Occipital lobe (tissue), 2 donors: ENCODE measurements around the gene PALS1. TPM values are rescaled to one million over a fixed set of nuclear protein-coding genes. Genes with fewer than 3 reads are reported as not detected.
A peak's percentile ranks its signal among the peaks of the same experiment; 100 is the strongest.

ENCODE experiments used
- DNase-seq: peaks from one replicate; lab custom pipeline; 2025; lab: John Stamatoyannopoulos, UW
- total RNA-seq: library from RNA; depleted of rRNA; stranded (reverse); fragments of >200 nt; gene quantifications from one replicate; pipeline ENCODE4 v1.2.3, GENCODE V29; 2014

Gene PALS1
- 19.8 TPM for total RNA-seq

- DNase-seq, result peak; percentile 40
These were observed at the start of gene PALS1 for GRCh38 chr14:67241411-67242167. Gene PALS1, plus strand, starts transcription at chr14:67241435. Its CDS starts 37,736 bp downstream, at chr14:67279171.

- no peak for DNase-seq
These were observed 49.4 kb upstream of the PALS1 start for GRCh38 chr14:67191768-67192290.

GRCh38 chr14:67192366-67192765 is 48.9 kb upstream of the PALS1 start:
- DNase-seq, result no peak

DNA sequence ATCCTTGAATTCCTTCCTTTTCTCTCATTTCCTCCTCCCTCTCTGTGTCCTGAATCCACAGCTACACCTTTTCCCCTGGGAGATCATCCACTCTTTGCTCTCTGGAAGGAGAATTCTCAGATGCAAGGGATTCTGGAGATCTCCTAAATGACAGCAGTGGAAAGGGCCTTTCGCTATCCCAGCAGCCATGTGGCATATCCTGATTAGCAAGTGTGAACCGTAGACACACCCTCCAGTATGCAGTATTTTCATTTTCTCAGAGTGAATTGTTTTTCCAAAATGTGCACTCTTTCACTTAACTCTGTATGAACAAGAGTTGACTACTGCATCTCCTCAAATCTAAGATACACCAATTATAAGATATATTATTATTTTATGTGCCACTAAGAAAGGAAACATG is 46.0 kb upstream of the PALS1 start:
- no peak for DNase-seq

DNA sequence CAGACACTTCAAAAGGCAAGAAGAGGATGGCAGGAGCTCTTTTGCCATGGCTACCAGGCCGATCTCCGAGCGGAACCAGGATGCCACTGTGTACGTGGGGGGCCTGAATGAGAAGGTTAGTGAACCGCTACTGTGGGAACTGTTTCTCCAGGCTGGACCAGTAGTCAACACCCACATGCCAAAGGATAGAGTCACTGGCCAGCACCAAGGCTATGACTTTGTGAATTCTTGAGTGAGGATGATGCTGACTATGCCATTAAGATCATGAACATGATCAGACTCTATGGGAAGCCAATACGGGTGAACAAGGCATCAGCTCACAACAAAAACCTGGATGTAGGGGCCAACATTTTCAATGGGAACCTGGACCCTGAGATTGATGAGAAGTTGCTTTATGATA is 42.2 kb upstream of the PALS1 start:
- no peak for DNase-seq

DNA sequence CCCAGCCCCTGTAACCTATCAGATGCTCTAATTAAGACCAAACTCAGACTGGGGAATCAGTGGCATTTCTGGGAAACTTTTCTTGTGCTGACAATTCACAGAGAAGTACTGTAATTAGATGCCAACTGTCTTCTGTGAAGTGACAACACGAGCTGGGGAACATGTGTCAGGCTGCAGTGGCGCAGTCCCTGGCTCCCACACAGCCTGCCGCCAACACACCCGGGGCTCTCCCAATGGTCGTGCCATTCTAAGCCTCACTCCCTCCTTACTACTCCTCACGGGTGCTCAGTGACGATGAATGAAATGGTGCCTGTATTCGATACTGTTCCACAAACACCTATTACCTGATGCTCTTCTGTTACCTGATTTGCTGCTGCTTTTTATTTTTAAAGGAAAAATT is 33.4 kb upstream of the PALS1 start:
- DNase-seq, result peak; percentile 1

DNA sequence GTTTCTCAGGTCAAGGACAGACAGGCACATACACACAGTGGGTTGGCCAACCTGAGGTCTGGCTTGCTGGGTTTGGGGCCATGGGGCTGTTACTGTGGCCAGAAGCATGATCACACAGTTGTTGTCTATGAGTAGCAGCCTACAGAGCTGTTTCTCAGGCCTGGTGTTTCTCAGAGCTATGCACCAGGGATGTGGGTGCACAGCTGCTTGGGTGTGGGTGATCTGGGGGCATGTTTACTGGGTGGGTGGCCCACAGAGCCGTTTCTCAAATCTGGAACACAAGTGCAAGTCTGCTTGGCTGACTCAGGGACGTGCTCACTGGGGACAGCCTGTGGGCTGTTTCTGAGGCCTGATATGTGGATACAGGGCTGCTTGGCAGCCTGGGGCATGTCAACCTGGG is 23.1 kb upstream of the PALS1 start:
- no peak for DNase-seq

DNA sequence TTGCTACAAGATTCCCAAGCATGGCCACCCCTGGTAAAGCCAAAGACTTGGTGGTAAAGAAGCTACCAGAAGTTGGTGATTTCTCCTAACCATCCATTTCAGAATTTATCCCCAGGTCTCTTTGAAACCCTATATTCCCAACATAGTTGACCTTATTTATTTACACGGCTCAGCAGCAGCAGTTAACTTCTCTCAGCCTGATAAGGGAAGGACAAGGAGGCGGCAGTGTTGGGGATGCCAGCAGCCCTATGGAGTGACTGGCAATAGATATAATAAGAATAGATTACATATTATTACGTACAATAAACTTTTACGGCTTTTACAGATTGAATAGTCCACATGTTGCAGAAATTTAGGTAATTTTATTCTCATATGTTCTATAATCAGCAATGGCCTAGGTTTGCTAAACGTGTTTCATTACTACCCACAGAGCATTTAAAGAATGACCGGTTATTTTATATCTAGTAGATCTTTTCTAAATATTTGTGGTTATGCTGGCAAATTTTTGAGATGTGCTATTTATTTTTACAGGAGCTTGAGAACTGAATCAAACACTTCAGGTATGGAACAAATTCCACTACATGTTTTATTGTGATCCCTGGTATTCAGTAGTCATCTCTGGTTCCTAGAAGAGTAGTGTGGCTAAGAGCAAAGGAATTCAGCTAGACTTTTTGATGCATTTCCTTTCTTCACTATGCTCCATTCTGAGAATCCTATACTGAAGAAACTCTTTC is 19.8 kb upstream of the PALS1 start:
- no peak for DNase-seq

- DNase-seq, result no peak
These were observed 19.3 kb upstream of the PALS1 start for GRCh38 chr14:67221982-67222328.

DNA sequence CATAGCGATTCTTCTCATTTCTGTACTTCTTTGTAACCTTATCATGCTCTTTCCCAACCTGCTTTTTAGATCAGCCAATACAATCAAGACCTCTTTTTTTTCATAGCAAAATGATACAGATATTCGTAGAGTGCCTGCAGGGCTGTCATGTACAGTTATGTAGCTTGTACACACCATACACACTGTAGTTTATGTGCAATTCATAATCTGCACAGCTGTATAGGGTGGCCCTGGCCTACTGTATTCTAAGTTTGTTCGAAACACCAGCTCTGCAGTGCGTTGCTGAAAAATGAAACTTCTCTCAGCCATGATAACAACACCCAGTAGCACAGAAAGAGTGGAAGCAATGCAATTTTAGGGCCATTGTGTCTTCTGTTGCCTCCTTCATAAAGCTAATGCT is 15.7 kb upstream of the PALS1 start:
- no peak for DNase-seq

DNA sequence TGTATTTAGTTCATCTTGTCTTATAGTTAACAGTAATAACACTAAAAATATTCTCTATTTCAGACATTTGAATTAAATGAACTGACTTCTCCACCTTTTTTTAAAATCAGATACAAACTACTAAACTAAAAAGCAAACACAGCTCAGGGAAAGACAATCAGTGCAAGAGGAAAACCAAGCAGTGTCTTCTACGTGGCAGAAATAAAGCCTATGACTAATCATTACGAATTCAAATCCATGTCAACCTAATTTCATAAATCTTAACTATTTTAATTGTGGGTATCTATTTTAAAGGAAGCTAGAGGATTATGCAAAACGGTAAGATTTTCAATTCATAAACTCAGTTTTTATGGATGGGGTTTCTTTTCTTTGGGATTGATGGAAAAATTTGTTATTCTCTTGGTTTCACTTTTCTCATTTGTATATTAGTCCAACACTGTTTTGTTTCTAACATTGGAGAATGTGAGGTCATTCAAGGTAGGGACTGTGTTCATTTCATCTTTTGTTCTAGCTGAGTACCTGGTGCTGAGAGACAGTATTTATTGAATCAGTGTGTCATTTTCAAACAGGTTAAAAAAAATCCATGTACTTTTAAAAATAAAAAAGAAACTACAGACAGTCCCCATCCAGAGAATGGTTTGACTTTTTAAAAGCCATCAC is 12.8 kb upstream of the PALS1 start:
- no peak for DNase-seq

DNA sequence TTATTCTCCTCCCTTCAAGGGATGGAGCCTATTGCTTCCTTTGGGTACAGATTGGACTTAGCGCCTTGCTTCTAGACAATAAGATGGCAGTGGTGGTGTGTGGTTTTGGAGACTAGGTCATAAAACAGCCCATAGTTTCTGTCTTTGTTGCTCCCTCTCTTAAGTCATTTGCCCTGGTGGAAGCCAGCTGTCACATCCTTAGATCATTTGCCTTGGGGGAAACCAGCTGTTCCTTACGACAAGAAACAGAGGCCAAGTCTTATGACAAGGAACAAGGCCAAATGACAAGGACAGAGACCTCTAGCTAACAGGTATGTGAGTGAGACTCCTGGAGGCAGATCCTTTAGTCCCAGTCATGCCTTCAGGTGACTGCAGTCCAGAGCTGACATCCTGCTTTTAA is 9.2 kb upstream of the PALS1 start:
- no peak for DNase-seq

GRCh38 chr14:67232621-67233020 is 8.6 kb upstream of the PALS1 start:
- DNase-seq, result no peak

DNA sequence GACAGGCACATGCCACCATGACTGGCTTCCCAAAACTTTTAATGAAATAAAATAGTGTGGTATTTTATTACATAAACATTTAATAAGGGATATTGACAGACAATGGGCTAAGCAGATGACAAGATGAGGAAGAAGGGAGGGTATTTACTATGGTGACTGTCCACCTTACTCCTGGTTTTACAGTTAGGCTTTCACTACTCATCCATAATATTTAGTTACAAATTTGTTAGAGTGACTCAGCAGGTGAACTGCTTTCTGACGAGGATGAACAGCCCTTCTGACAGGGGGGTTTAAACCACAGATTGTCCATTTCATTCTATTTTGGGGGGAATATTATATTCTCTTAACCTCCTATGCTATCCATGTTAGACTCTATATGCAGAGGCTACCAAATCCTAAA is 3.6 kb upstream of the PALS1 start:
- no peak for DNase-seq

- DNase-seq, result no peak
These were observed 1.7 kb upstream of the PALS1 start for GRCh38 chr14:67239582-67239981.

DNA sequence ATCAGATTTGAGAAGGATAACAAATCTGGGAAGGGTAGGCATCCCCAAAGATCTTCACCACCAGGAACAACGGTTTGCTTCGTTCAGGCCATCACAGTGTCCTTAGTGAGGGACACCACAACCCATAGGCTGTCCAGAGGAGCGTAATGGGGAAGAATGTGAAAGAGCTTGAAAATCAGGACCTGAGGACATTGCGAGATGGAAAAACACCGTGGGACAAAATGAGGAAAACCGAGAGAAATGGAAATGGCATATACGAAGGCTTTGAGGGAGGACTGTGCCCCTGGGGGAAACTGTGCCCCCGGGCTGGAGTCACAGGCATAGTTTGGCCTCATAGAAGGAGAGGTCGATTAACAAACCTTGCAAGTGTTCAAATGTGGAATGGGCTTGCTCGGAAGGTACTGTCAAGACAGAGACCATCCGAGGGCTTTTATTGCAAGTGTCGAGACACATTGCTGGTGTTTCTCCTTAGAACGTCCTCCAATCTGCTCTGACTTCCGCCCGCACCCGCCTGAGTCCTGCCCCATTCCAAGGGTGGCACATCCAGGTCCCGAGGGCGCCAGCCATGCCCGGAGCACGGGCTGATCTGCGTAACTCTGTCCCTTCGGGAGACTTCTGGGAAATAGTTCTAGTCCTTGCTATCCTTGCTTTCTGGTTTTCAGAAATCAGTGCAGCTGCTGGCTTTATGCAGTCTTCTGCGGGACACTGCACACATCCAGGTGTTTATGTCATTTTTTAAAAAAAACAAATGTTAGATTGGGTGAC is 885 bp upstream of the PALS1 start:
- peak; percentile 11 for DNase-seq

DNA sequence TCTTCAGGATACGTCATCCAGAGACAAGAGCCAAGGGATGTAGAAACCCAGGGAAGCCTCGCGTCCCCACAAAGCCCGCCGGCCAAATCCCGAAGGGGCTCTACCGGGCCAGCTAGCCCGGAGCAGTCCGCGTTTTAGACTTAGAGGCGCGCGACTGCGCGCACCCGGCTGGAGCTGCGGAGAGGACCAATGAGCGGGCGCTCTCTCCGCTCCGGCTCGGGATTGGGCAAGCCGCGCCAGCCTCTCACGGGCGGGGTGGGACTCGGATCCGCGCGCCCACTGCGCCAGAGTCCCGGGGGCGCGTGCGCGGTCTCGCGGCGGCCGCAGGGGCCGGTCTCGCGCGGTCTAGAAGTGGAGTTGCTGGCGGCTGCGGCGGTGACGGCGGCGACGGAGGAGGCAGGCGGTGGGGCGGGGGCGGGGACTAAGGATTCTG is 241 bp upstream of the PALS1 start:
- DNase-seq, result peak; percentile 94

- no peak for DNase-seq
These were observed 859 bp downstream of the PALS1 start for GRCh38 chr14:67242168-67242420.

DNA sequence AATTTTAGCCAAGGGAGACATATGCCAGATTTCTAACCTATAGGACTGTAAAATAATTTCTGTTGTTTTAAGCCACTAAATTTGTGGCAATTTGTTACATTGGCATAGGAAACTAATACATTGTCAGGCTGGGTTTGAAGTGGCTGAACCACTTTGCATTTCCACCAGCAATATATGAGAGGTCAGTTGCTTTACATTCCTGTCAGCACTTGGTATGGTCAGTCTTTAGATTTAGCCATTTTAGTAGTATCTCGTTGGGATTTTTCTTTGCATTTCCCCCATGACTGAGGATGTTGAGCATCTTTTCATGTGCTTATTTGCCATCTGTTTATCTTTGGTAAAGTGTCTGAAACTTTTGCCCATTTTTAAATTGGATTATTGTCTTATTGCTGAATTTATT is 3.9 kb downstream of the PALS1 start:
- no peak for DNase-seq

- no peak for DNase-seq
These were observed 10.5 kb downstream of the PALS1 start for GRCh38 chr14:67251573-67252226.

DNA sequence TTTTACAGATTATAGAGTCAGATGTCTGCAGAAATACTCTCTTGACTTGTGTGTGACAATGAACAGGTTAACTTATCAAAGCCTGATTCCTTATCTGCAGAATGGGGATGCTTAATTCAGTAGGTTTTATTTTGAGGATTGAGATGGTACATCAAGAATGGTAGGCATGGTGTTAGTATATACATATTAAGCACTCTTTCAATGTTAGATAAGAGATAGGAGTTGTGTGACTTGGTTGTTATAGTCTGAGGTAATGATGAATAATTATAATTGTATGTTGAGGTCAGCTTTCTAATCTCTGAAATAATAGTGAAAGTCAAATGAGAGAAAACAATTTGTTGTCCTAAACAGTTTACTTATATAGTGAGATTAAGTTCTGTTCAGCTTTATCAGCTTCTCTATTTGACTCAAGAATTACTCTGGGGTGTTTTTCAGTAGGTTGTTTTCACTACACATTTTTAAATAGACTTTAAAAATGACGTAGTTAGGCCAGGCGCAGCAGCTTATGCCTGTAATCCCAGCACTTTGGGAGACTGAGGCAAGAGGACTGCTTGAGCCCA is 11.9 kb downstream of the PALS1 start:
- no peak for DNase-seq
